Stimulated activated CD4-positive, alpha-beta T cell treated with anti-CD3 and anti-CD28 coated beads, TNF-alpha, amount 100 ng/mL, for 24 hours (primary cell): ENCODE data around the gene PATL2.
"Not testable (repeated sequence)": the region's sequence is repeated elsewhere in the genome, so short reads cannot be mapped to it uniquely, and the experiment has no call there.

Experiments
- DNase-seq, 3 experiments: peaks; one replicate each; pipeline ENCODE4 v3.0.0-alpha.2; 2020; ENCODE audit warnings: low read depth in 3 of 3

PATL2 gene

GRCh38 chr15:44690245-44690644 lies 20.9 kb downstream of the PATL2 start:
- not testable (repeated sequence) for DNase-seq

- not testable (repeated sequence) for DNase-seq
Measured at GRCh38 chr15:44689318-44689717, 21.8 kb downstream of the PATL2 start.

GRCh38 chr15:44682809-44683682 lies 28.1 kb downstream of the PATL2 start:
- DNase-seq, result peak; percentile 37 to 65 (median 41)

GRCh38 chr15:44682211-44682610 lies 28.9 kb downstream of the PATL2 start:
- DNase-seq, result no peak

GRCh38 chr15:44676676-44677075 lies 34.4 kb downstream of the PATL2 start:
- DNase-seq, result no peak

- no peak for DNase-seq
Measured at GRCh38 chr15:44675911-44676310, 35.2 kb downstream of the PATL2 start.

DNA sequence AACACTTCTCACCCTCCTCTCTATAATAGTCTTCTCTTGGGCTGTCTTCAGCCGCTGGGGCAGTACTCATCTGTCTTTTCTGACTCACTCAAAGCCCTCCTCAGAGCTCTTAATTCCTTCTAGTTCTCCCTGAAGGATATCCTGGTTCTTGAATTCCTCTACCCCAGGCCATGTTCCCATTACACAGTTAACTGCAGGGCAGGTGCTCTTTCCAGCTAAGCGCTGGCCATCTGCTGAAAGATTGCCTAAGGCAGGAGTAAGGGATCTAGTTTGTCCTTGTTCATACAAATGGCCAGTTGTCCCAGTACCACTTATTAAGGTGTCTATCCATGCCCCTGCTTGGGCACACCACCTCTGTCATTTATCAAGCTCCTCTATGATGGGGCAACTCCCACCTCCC lies 37.5 kb downstream of the PATL2 start:
- DNase-seq, result no peak

- DNase-seq, result no peak
Measured at GRCh38 chr15:44670087-44670950, 40.8 kb downstream of the PATL2 start.

- no peak for DNase-seq
Measured at GRCh38 chr15:44668921-44669320, 42.2 kb downstream of the PATL2 start.

DNA sequence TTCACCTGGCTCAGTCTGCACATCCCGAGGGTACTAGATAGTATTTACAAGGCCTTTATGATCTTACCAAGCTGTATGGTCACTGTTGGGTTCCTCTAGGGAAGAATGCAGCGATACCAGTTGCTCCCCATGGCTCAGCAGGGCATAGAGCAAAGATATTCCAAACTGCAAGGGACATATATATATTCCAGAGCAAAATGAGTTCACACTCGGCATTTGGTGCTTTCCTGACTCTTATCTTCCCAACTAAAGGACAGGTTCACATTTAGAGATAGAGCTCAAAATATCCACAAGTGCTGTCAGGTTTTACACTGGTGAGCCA lies 44.1 kb downstream of the PATL2 start:
- DNase-seq, result no peak

GRCh38 chr15:44666210-44667038 lies 44.7 kb downstream of the PATL2 start:
- no peak for DNase-seq

GRCh38 chr15:44663410-44664308 lies 47.5 kb downstream of the PATL2 start, which contains the start of gene SPG11:
TSS of gene SPG11 (minus strand) at chr15:44663662. CDS start at chr15:44663647, 15 bp downstream.
- peak; percentile 89 to 97 (median 97) for DNase-seq

DNA sequence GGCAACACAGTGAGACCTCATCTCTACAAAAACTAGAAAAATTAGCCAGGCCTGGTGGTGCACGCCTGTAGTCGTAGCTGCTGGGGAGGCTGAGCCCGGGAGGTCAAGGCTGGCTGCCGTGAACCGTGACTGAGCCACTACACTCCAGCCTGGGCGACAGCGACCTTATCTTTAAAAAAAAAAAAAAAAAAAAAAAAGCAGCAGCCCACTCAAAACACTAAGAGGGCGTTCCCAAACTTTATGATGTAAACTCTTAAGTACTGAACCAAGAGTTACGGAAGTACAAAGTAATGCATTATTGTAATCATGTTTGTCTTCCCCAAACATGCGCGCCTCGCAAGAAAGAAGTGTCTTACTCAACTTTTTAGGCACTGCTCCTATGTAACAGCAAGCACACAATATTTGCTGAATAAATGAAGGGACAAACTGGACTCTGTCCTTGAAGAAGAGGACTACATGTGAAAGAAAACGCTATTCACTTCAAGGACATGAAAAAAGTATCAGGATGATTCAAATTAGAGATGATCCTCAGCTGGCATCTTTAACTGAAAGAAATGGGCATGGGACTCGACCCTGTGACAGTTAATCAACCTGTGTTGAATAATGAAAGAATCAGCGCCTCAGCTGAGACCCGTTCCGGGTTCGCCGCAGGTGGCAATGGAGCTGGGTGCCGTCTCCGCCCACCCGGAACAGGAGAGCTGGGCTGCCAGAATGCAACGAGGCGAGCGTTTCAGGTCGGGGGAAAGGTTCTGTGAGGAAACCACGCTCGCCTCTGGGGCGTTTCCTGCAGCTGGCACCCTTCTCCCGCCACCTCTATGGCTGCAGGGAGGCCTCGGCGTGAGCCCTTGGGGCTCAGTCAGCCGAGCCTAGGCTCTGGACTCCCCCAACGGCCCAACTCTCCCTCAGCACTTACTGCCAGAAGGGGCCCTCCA lies 48.4 kb downstream of the PATL2 start:
- peak; percentile 57 to 80 (median 71) for DNase-seq

- no peak for DNase-seq
Measured at GRCh38 chr15:44661576-44661975, 49.5 kb downstream of the PATL2 start.

DNA sequence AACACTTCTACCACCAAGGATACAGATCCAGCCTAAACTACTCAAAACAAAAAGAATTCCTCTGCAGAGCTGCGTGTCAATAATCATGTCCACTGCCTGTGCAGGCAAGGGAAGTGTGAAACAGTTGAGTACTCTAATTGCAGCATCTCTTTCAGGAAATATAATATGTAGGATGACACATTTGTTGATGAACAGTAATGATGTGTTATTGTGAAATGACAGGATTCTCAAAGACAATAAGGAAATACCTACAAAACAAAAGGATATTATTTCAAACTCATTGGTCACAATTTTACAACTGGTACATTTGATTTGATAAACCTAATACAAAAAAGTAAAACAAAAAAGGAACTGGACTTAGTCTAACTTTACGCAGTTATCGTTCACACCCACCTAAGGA lies 52.1 kb downstream of the PATL2 start:
- DNase-seq, result no peak

GRCh38 chr15:44657378-44657777 lies 53.7 kb downstream of the PATL2 start:
- no peak for DNase-seq

GRCh38 chr15:44656913-44657312 lies 54.2 kb downstream of the PATL2 start:
- DNase-seq, result no peak

GRCh38 chr15:44656298-44656697 lies 54.8 kb downstream of the PATL2 start:
- DNase-seq, result no peak

DNA sequence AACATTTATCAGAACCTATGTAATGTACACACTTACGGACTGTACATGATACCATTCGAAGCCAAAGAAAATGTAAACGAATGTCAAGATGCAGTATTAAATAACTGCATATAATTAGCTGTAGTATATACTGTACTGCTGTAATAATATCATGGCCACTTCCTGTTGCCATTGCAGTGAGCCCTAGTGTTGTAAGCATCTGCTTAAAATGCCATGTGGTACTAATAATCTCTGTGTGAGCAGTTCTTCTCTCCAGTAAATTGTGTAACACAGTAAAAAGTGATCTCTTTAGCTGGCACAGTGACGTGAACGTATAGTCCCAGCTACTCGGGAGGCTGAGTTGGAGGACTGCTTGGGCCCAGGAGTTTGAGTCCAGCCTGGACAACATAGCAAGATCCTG lies 56.3 kb downstream of the PATL2 start:
- no peak for DNase-seq

- DNase-seq, result no peak
Measured at GRCh38 chr15:44647637-44648036, 63.5 kb downstream of the PATL2 start.
